HG03378 (cell line): ENCODE data around the gene SDHB.

Experiments
- ATAC-seq: cut with Tn5 transposase; IDR thresholded peaks from one replicate; pipeline ENCODE4 v1.9.1; 2021; ENCODE audit warnings: mild to moderate bottlenecking, moderate library complexity; ENCODE audit not compliant: unreplicated experiment

Gene SDHB

DNA sequence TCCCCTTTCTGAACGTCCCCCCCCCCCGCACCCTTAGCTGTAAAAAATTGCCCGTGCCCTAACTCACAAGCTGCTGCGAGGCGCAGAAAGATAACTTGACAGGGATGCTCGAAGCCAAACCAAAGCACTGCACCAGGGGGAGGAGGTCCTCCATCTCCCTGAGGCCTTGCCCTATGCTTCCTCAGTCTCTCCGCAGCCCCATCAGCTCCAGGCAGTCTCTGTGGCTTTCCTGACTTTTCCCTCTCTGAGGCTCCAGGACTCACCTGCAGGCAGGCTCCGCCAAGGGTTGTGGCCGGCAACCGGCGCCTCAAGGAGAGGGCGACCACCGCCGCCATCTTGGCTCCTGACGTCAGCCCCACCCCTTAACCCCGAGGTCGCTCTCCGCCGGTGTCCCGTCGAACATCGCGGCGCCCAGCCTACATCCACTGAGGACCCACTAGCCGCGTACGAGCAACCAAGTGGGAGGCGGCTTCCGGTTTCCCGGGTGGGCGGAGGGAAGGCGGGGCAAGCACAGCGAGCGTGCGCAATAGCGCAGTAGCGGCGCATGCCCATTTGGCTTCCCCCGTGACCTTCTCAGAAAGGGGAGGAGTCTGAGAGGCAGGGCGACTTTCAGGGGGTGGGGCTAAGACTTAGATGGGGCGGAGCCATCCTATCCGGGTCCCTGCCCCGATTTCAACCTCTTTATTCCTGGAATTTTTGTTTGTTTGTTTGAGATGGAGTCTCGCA, at the start of gene SDHB:
TSS of gene SDHB (minus strand) at position 348 of the 726 bp plus-strand sequence. CDS start at position 335, 13 bp downstream.
- peak; percentile 84 for ATAC-seq

DNA sequence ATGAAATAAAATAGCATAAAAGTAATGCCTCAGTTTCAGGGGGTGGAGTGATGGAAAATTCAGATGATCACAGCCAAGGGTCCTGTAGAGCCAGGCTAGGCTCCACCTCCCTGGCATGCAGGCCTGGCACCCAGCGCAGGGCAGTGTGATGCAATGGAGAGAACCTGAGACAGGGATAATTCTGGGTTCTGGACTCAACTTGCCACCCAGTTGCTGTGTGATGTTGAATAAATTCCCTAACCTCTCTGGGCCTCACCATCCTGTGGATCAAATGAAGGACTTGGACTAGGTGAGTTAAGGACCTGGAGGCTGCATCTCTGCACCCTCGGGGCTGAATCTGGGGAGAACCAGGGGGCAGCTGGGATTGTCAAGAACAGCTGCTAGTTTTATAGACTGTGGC, 48.4 kb upstream of the SDHB start:
- no peak for ATAC-seq

GRCh38 chr1:17101261-17101660, 47.4 kb upstream of the SDHB start:
- ATAC-seq: no peak

GRCh38 chr1:17099616-17100340, 45.9 kb upstream of the SDHB start:
- no peak for ATAC-seq

DNA sequence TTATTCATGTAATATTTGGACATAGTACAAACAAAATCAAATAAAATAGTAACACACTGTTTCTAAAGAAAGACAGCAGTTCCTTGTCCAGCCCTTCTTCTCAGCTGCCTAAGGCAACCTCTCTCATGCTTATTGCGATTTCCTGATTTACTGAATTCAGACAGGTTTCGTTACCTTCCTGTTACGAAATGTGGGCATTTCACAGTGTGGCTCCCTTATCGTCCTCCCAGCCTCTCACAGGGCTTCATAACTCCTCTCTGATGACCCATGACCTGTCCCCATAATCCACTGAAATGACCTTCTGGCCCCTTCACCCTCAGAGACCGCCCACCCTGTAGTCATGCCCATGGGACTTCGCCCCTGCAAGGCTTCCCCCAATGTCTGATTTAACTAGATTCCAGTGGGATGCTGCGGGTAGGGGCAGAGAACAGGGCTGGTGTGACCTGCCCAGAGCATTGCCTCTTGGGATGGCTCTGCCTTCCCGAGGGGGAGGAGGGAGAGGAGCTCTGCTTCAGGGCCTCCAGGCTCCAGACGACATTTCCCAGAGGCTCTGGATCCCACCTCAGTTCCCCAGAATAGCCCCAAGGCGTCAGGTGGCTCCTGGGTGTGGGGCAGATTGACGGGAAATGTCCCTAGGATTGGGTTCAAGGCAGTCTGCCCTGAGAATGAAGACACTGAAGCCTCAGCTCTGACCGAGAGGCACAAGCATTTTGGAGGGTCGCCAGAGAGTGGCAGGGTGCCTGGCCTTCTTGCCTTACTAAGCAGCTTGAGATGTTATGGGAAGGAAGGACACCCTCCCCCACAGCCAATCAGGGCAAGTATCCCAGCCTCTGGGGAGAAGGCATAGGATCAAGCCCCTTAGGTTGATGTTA, 44.9 kb upstream of the SDHB start:
- ATAC-seq: no peak

GRCh38 chr1:17097787-17098186, 44.0 kb upstream of the SDHB start:
- ATAC-seq: no peak

DNA sequence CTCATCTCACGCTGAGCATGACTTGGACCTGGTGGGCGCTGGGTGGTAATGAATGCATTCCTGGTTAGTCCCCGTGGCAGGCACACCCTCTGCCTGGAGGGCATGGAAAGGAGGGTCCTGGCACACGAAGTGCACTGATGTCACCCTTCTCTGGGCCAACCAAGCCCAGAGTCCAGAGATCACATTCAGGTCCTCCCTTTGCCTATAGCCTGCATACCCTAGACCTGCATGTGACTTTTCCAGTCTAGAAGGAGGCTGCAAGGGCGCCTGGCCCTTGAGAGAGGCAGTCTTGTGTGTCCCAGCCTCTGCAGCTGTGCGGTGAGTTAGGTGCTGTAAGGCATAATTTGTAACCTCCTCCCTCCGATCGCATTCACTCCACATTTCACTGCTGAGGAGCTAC, 43.3 kb upstream of the SDHB start:
- ATAC-seq: no peak

DNA sequence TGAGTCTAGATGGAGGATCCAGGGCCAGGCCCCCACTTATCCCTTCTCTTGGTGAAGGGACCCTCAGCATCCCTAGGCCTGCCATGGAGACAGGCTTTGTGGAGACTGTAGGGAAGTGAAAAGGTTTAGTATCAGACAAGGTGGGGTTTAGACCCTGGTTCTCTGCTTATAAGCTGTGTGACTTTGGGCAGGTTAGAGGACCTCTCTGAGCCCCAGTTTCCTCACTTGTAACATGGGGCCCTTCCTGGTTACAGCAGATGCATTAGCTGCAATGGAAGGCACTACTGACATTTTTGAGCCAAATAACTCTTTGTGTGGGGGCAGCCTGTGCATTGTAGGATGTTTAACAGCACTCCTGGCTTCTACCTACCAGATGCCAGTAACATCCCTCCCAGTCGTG, 42.8 kb upstream of the SDHB start:
- no peak for ATAC-seq

DNA sequence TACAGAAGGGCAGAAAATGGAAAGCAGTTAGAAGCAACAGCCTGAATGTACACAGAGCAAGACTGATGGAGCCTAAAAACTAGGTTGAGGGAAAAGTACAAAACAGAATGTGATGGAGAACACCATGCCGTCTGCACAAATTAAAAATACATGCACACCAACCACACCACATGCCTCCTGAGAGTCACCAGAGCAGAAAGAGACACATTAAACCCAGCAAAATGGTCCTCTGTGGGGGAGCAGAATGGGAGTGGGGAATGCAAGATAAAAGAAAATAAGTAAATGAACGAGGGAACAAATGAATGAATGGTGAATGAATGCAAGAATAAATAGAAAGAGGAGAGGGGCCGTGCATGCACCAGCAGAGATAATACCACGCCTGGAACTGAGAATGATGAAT, 41.3 kb upstream of the SDHB start:
- no peak for ATAC-seq

- no peak for ATAC-seq
Observed at GRCh38 chr1:17094664-17095063, 40.8 kb upstream of the SDHB start.

GRCh38 chr1:17093822-17094393, 40.1 kb upstream of the SDHB start:
- no peak for ATAC-seq

DNA sequence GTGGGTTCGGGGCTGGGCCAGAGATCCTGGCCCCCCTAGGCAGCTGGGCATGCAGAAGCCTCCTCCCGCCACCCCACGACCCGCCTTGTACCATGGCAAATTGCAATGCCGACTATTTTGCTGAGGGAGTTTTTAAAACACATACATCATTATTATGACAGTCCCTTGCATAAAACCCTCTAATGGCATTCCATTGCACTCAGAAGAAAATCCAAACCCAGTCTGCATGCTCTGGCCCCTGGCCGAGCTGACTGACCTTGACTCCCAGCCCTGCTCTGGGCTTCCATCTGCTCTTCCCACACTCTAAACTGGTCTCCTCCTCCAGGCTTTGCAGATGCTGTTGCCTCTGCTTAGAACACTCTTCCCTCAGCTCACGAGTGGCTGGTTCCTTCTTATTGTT, 37.4 kb upstream of the SDHB start:
- ATAC-seq: no peak

DNA sequence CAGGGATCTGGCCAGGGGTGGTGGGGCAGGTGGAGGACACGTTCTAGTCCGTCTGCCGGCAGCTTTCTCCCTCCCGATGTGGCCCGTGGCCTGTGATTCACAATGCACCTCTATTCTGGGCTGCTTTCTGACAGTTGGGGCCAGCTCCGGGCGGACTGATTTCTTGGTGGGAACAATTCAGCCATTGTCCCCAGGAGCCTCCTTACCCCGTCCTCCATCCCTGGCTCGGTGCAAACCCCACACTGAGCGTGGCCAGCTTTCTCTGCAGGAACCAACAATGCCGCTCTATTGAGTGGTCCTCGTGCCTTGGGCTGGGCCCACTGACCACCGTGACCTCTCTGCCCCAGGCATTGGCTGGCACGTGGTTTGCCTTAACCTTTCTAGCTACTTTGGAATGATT, 35.7 kb upstream of the SDHB start:
- ATAC-seq: no peak

DNA sequence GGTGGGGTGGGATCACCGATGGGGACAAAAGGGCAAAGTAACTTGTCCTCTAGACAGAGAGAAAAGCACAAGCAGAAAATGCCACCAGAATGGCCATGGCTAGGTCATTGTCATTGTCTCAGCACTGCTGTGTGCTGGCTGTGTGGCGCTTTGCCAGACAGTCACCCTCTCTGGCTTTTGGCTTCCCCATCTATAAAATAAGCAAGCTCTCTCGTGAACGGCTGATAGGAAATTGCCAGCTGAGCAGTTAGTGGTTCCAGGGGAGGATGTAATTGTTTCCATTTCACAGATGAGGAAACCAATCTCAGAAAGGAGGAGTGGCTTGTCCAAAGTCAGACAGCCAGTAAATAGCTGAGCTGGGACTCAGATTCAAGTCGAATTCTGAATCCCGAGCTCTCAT, 32.9 kb upstream of the SDHB start:
- no peak for ATAC-seq

- ATAC-seq: no peak
Observed at GRCh38 chr1:17084787-17085186, 31.0 kb upstream of the SDHB start.

- no peak for ATAC-seq
Observed at GRCh38 chr1:17082761-17083160, 28.9 kb upstream of the SDHB start.

DNA sequence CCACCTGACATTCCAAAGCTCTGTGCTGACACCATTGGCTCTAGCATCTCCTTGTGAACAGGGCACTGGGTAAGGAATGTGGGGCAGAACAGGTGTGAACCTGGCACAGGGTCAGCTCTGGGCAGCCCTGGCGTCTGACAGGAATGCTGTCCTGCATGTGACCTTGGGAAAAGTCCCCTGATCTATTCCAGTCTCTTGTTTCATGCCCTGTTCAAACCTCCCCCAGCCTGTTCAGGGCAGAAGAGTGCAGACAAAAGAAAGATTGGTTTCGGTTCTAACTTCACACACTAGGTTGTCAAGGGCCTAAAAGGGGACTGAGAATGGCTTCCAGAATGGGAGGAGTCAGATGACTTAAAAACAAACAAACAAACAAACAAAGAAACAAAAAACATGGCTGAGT, 27.6 kb upstream of the SDHB start:
- ATAC-seq: no peak

GRCh38 chr1:17080880-17081279, 27.0 kb upstream of the SDHB start:
- no peak for ATAC-seq

DNA sequence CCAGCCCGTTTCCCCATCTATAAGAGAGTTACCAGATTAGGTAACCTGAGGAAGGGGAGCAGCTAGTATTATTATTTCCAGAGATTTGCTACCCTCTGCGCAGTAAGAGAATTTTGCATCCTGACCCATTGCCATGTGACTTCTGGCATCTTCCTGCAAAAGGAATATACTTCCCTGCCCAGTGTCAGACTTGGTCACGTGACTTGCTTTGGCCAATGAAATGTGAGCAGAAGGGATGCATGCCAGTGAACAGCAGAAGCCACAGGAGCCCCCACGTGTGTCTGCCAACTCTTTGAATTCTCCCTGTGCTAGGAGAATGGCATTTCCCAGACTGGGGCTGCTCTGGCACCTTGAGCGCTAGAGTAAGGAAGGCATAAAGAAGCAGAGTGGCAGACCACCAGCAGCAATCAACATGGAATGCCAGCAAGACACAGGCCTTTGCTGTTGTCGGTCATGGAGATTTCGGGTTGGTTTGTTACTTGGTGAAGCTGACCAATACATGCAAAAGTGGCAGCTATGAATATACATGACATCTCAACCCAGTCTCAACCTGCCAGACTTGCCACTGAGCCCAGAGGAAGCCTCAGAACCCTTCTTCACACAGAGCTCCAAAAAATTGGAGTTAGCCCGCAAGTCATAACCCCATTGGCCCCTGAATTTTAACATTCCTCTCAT, 26.4 kb upstream of the SDHB start:
- ATAC-seq: no peak

GRCh38 chr1:17078991-17079868, 25.4 kb upstream of the SDHB start:
- no peak for ATAC-seq
